Endodermal cell (in vitro differentiated cells): ENCODE data around the gene CASK. TPM values are rescaled to one million over a fixed set of nuclear protein-coding genes. Genes with fewer than 3 reads are reported as not detected.

ENCODE experiments used
- DNase-seq: peaks from one replicate; pipeline ENCODE4 v3.0.0-alpha.2; 2017
- H3K27ac ChIP-seq: 2 replicates; pipeline ENCODE4 v1.5.1; 2013; ENCODE audit warnings: mild to moderate bottlenecking, low read depth, low read length, moderate library complexity
- H3K27me3 ChIP-seq: 2 replicates; pipeline ENCODE4 v1.6.1; 2013; ENCODE audit warnings: mild to moderate bottlenecking, low read length, moderate library complexity; ENCODE audit not compliant: insufficient read depth, control insufficient read depth, poor library complexity, severe bottlenecking
- H3K36me3 ChIP-seq: 2 replicates; pipeline ENCODE4 v1.7.0; 2013; ENCODE audit warnings: mild to moderate bottlenecking, low read length, moderate library complexity; ENCODE audit not compliant: control insufficient read depth, insufficient read depth
- H3K4me1 ChIP-seq: one replicate; pipeline ENCODE4 v1.7.0; 2013; ENCODE audit warnings: low read length; ENCODE audit not compliant: control insufficient read depth, insufficient read depth
- H3K4me3 ChIP-seq: 2 replicates; pipeline ENCODE4 v1.5.1; 2013; ENCODE audit warnings: mild to moderate bottlenecking, low read length, moderate library complexity
- H3K9ac ChIP-seq: 2 replicates; pipeline ENCODE4 v1.6.1; 2013; ENCODE audit warnings: mild to moderate bottlenecking, low read length, moderate library complexity; ENCODE audit not compliant: poor library complexity, severe bottlenecking; ENCODE audit errors: extremely low read depth
- H3K9me3 ChIP-seq: 2 replicates; pipeline ENCODE4 v1.6.1; 2013; ENCODE audit warnings: mild to moderate bottlenecking, low read length, moderate library complexity; ENCODE audit not compliant: control insufficient read depth
- H3K27ac Mint-ChIP-seq: 2 replicates; pipeline ENCODE4 v1.8.0; 2020; ENCODE audit warnings: mixed read lengths
- H3K27me3 Mint-ChIP-seq: 2 replicates; pipeline ENCODE4 v1.8.0; 2021; ENCODE audit warnings: mild to moderate bottlenecking, mixed read lengths; ENCODE audit not compliant: insufficient read depth
- H3K36me3 Mint-ChIP-seq: 2 replicates; pipeline ENCODE4 v1.8.0; 2020; ENCODE audit warnings: low read depth, mixed read lengths
- H3K4me1 Mint-ChIP-seq: 2 replicates; pipeline ENCODE4 v1.8.0; 2020; ENCODE audit warnings: mixed read lengths
- H3K4me3 Mint-ChIP-seq: 2 replicates; pipeline ENCODE4 v1.8.0; 2020; ENCODE audit warnings: mild to moderate bottlenecking, moderate library complexity, mixed read lengths
- H3K9me3 Mint-ChIP-seq: 2 replicates; pipeline ENCODE4 v1.8.0; 2020; ENCODE audit warnings: mild to moderate bottlenecking, mixed read lengths
- CTCF ChIP-seq: fragments of 200-600 bp; sonication (generic); conservative IDR thresholded peaks from 2 replicates; pipeline ENCODE4 v1.5.0; 2021; ENCODE audit warnings: antibody characterized with exemption, mild to moderate bottlenecking
- WGBS, 2 experiments: methylation state at CpG; one replicate each; pipeline versions ENCODE4 v1.1.5 to v1.1.7; 2013; ENCODE audit warnings: missing lambda C conversion rate in 2 of 2, mixed read lengths in 1 of 2; ENCODE audit not compliant: insufficient coverage in 1 of 2, insufficient read length in 1 of 2; 5-methylcytosine and 5-hydroxymethylcytosine counted together
- total RNA-seq, 2 donors: library from RNA; stranded (reverse); fragmentation: NEBNext Ultra II Directional in 1 of 2; extraction: Animal tissue kit (Norgen Biotek cat#: 25700) in 1 of 2; gene quantifications; 2 replicates in 1 of 2; 3 replicates in 1 of 2; pipeline ENCODE4 v1.2.1, GENCODE V29; 2021

CASK gene
- total RNA-seq, 2 donors from 2014 or later = 79.1 to 87.1 TPM

GRCh38 chrX:41470706-41471105, 452.6 kb downstream of the CASK start:
- Histone ChIP-seq H3K4me1 (no peaks in the 10 kb centered on the region), H3K27me3 (no peaks in the 10 kb centered on the region), H3K4me3 (no peak overlapping the region), H3K9ac (no peak overlapping the region), H3K36me3 (no peaks in the 10 kb centered on the region), H3K9me3 (no peaks in the 10 kb centered on the region), H3K27ac (no peak overlapping the region)
- peaks cover 1% of the 10 kb centered on the region for H3K36me3 Mint-ChIP-seq
- no peak overlapping the region for H3K4me3 Mint-ChIP-seq
- no peak for DNase-seq
- 88% methylated on average over 6 of the region's 7 CpGs; no CpG with 5 or more reads in 1 of the 2 experiments for WGBS, 2 experiments
- H3K27me3 Mint-ChIP-seq = no peaks in the 10 kb centered on the region
- H3K4me1 Mint-ChIP-seq = peaks cover 6% of the 10 kb centered on the region
- H3K27ac Mint-ChIP-seq = no peak overlapping the region
- peaks cover 32% of the 10 kb centered on the region for H3K9me3 Mint-ChIP-seq
- TF ChIP-seq CTCF = no peak

DNA sequence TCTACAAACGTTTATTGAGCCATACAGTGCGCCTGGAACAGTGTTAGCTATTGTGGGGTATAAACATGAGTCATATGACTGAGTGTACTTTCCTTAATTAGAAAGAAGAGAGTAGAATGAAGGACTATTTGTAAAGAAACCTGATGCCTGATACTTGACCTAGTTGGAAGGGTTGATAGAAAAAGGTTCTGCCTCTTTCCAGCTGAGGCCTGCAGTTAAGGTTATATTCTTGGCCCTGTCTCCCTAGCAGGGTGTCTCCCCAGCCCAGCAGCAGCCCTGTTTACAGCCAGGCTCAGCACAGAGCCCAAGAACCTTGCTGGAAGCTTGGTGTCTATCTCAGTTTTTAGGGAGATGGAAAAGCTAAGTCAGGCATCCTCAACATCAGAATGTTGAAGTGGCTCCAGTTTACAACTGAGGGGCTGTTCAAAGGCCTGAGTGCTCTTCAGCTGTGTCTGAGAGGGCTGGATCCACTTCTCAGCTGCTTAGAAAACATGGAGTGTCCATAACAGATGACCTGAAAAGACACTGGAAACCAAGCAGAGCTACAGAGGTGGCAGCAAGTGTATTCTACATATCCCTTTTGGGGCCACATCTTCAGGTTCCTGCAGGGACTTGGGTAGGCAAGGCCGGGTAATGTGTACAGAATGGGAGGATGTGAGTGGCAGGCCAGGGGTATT, 454.6 kb downstream of the CASK start:
- Histone ChIP-seq H3K4me3 (no peak overlapping the region), H3K27ac (no peak overlapping the region), H3K9me3 (no peaks in the 10 kb centered on the region), H3K4me1 (no peaks in the 10 kb centered on the region), H3K36me3 (no peaks in the 10 kb centered on the region), H3K27me3 (no peaks in the 10 kb centered on the region), H3K9ac (no peak overlapping the region)
- no peak for TF ChIP-seq CTCF
- no peak overlapping the region for H3K4me3 Mint-ChIP-seq
- H3K36me3 Mint-ChIP-seq = peaks cover 1% of the 10 kb centered on the region
- H3K4me1 Mint-ChIP-seq = peaks cover 3% of the 10 kb centered on the region
- H3K27ac Mint-ChIP-seq = no peak overlapping the region
- 90 to 93% methylated on average over 2 to 3 of the region's 3 CpGs for WGBS, 2 experiments
- no peaks in the 10 kb centered on the region for H3K27me3 Mint-ChIP-seq
- no peak for DNase-seq
- H3K9me3 Mint-ChIP-seq = peaks cover 32% of the 10 kb centered on the region

Other genes with a start within 250 kb of the CASK start
- gene GPR34, start 234.6 kb downstream of the CASK start, total RNA-seq = not detected
- gene GPR82, start 199.4 kb downstream of the CASK start, total RNA-seq = not detected